Measurements from ENCODE around the gene PTPRD.
"Not testable (repeated sequence)": the region's sequence is repeated elsewhere in the genome, so short reads cannot be mapped to it uniquely, and the experiment has no call there.

PTPRD gene

GRCh38 chr9:8946461-8946860 lies 1666.3 kb downstream of the PTPRD start:
- DNase-seq: no peak

- DNase-seq: no peak
Observed at GRCh38 chr9:8943392-8943791, 1669.4 kb downstream of the PTPRD start.

- no peak for DNase-seq
Observed at GRCh38 chr9:8940650-8941049, 1672.2 kb downstream of the PTPRD start.

GRCh38 chr9:8926461-8926860 lies 1686.3 kb downstream of the PTPRD start:
- DNase-seq: no peak

- no peak for DNase-seq
Observed at GRCh38 chr9:8924562-8924961, 1688.2 kb downstream of the PTPRD start.

DNA sequence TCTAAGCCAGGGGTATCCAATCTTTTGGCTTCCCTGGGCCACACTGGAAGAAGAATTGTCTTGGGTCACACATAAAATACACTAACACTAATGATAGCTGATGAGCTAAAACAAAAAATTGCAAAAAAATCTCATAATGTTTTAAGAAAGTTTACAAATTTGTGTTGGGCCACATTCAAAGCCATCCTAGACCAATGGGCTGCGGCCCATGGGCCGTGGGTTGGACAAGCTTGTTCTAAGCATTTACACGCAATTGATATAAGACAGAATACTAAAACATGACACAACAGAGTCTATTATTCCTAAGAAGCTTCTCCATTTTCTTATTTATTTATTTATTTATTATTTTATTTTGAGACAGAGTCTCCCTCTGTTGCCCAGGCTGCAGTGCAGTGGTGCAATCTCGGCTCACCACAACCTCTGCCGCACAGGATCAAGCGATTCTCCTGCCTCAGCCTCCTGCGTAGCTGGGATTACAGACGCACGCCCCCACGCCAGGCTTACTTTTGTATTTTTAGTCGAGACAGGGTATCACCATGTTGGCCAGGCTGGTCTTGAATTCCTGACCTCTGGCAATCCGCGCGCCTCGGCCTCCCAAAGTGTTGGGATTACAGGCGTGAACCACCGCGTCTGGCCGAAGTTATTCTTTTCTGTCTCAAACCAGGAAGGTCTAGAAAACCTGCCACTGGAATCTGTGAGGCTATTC lies 1692.2 kb downstream of the PTPRD start:
- not testable (repeated sequence) for DNase-seq

- no peak for DNase-seq
Observed at GRCh38 chr9:8917956-8918739, 1694.7 kb downstream of the PTPRD start.

- no peak for DNase-seq
Observed at GRCh38 chr9:8916771-8917170, 1696.0 kb downstream of the PTPRD start.

- DNase-seq: no peak
Observed at GRCh38 chr9:8907868-8908267, 1704.9 kb downstream of the PTPRD start.

GRCh38 chr9:8905731-8906130 lies 1707.1 kb downstream of the PTPRD start:
- DNase-seq: no peak

GRCh38 chr9:8904771-8905515 lies 1707.9 kb downstream of the PTPRD start:
- no peak for DNase-seq

- DNase-seq: no peak
Observed at GRCh38 chr9:8903077-8903476, 1709.7 kb downstream of the PTPRD start.

DNA sequence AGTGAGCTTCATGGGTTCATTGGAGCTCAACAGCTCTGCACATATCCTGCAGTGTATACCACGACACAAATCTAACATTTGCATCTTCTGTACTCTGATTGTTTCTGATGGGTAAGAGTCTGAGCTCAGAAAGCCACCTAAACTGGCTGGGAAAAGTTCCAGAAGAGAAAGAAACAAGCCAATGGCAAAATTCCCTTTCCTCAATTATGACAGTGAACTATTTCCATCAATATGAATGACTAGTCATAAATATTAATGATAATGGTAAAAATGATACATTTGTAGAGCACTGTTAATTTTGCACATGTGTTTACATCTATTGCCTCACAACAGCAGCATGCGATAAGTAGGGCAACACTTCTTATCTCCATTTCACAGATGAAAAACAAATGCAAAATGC lies 1711.7 kb downstream of the PTPRD start:
- no peak for DNase-seq

DNA sequence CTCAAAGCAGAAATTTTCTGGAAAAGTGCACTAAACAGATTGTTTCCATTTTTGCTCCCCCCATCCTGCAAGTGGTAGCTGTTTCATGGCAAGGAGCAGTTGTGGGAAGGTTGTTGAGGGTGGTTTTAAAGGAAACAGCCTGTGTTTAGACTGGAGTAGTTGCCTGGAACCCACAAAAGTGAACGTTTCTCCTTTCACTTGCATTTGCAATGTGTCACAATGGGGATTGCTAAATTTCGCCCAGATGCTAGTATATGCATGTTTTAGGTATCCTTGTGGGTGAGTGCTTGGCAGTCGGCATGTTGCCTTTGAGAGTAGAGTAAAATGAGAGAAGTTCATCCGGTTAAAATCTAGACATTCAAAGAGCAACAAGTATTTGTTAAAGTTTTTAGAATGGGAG lies 1713.3 kb downstream of the PTPRD start:
- DNase-seq: no peak

- peak in 1 of 2 donors; percentile 15 for DNase-seq
Observed at GRCh38 chr9:8895861-8896224, 1717.0 kb downstream of the PTPRD start.

- no peak for DNase-seq
Observed at GRCh38 chr9:8895106-8895860, 1717.5 kb downstream of the PTPRD start.

DNA sequence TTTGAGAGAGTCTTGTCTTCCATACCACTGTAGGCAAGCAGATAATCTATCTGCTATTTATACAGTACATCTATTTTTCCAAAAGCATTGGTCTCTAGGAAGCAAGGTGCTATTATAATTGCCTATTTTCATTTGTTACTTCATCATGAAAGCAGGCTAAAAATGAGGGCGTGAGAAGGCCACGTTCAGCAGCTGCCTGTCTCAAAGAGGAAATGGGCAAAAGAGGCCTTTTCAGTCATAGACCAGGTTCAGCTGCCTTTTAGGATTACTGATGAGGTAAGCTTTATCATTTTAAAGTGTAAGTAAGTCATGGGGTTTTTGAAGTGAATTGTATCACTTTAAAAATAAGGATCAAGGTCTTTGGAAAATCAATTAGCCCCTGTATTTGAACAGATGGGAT lies 1722.1 kb downstream of the PTPRD start:
- DNase-seq: no peak

DNA sequence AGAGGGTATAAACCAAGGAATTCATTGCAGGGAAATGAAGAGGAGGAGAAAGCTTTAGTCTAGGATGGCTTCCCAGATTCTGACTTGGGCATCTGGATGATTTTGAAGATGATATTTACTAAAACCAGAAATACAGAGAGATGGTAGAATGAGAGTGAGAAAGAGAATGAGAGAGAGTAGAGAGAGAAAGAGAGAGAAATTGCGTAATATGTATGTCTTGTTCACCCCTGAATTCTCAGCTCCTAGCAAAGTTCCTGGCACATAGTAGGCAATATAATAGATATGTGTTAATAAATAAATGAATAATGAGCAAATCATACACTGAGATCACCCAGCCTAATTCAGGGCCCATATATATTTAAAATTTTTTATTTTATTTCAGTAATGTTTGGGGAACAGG lies 1723.7 kb downstream of the PTPRD start:
- DNase-seq: no peak

- DNase-seq: no peak
Observed at GRCh38 chr9:8888591-8888990, 1724.2 kb downstream of the PTPRD start.

- no peak for DNase-seq
Observed at GRCh38 chr9:8887369-8887768, 1725.4 kb downstream of the PTPRD start.

- no peak for DNase-seq
Observed at GRCh38 chr9:8883321-8883720, 1729.5 kb downstream of the PTPRD start.

DNA sequence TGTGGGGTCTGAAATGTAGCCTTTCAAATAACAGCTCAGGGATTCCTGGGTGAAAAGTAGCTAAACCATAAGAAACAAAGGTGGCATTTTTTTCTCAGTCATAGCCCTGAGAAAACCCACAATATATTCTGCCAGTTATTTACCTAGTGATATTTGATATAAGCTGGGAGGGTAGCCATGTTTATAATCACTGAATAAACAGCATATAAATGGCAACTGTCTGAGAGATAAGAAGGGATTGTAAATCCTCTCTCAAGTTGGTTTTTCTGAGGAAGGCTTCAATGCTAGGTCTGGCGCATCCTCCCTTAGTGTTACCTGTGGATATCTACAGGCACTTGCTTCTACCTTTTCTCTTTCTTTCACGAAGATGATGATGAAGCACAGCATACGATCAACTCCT lies 1732.7 kb downstream of the PTPRD start:
- DNase-seq: no peak

DNA sequence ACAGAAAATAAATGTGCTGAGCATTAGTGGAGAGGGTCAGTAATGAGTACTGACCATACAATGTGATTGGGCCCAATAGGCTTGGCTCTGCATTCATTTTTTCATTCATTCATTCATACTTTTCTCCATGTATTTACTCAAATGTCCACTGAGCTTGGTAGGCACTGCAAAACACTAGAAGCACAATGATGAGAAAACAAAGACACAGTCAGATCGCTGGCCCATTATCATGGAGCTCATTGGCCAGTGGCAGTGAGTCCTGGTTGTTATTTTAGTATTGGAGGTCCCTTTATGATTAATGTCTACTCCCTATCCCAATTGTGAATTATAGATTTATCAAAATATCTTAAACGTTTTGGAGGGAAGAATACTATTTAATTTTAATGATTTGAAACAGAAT lies 1733.5 kb downstream of the PTPRD start:
- no peak for DNase-seq

Measured in CD4-positive, alpha-beta T cell treated with Interferon alpha-2 for 1 hour (primary cell).